Bronchial epithelial cell (primary cell): ENCODE results near the gene FAM53A. TPM values are rescaled to one million over a fixed set of nuclear protein-coding genes. Genes with fewer than 3 reads are reported as not detected.

ENCODE experiments used
- DNase-seq: peaks from one replicate; pipeline ENCODE4 v3.0.0-alpha.2; 2010; ENCODE audit warnings: low read depth
- FAIRE-seq: peaks from 2 replicates; lab custom pipeline; 2011; peaks lifted over from hg19 to GRCh38; lab: Jason Lieb, UNC
- H3K27me3 ChIP-seq: 2 replicates; pipeline ENCODE4 v1.5.1; 2011; ENCODE audit warnings: low read length; ENCODE audit not compliant: control insufficient read depth, insufficient read depth
- H3K36me3 ChIP-seq: 2 replicates; pipeline ENCODE4 v1.5.1; 2011; ENCODE audit warnings: low read length; ENCODE audit not compliant: control insufficient read depth, insufficient read depth
- H3K4me3 ChIP-seq: 2 replicates; pipeline ENCODE4 v1.5.1; 2011; ENCODE audit warnings: mild to moderate bottlenecking, low read depth, low read length, control low read depth
- CTCF ChIP-seq: IDR thresholded peaks from 2 replicates; pipeline ENCODE4 v1.5.1; 2011; ENCODE audit warnings: mild to moderate bottlenecking, moderate library complexity, low read length, control low read depth, inconsistent platforms; ENCODE audit not compliant: insufficient read depth, severe bottlenecking
- total RNA-seq: library from RNA; depleted of rRNA; stranded (reverse); fragments of >200 nt; gene quantifications from 2 replicates; pipeline ENCODE4 v1.2.1, GENCODE V29; 2014

FAM53A gene
- total RNA-seq, 1 donor from 2014 or later: 0.79 TPM

- H3K36me3 ChIP-seq: no peaks in the 10 kb centered on the region
- H3K27me3 ChIP-seq: no peaks in the 10 kb centered on the region
- FAIRE-seq (no peak), DNase-seq (no peak)
- H3K4me3 ChIP-seq: no peak overlapping the region
- no peak for TF ChIP-seq CTCF
These were observed 68.1 kb downstream of the FAM53A start for GRCh38 chr4:1615786-1616556.

DNA sequence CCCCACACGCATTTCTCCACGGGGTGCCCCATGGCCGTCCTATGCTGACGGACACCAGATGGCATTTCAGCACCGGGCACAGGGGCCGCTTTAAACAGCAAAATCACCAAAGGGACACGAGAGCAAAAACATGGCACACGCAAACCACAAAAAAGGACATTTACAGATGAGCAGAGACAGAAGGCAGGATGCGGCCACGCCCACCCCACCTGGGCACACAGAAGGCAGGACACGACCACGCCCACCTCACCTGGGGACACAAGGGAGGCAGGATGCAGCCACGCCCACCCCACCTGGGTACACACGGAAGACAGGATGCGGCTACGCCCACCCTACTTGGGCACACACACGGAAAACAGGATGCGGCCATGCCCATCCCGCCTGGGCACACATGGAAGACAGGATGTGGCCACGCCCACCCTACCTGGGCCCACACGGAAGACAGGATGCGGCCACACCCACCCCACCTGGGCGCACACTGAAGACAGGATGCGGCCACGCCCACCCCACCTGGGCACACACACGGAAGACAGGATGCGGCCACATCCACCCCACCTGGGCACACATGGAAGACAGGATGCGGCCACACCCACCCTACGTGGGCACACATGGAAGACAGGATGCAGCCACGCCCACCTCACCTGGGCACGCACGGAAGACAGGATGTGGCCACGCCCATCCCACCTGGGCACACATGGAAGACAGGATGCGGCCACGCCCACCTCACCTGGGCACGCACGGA lies 69.1 kb downstream of the FAM53A start:
- no peak for TF ChIP-seq CTCF
- Histone ChIP-seq H3K36me3 (no peaks in the 10 kb centered on the region), H3K27me3 (no peaks in the 10 kb centered on the region), H3K4me3 (no peak overlapping the region)
- FAIRE-seq (peak; percentile 73), DNase-seq (peak; percentile 2)

DNA sequence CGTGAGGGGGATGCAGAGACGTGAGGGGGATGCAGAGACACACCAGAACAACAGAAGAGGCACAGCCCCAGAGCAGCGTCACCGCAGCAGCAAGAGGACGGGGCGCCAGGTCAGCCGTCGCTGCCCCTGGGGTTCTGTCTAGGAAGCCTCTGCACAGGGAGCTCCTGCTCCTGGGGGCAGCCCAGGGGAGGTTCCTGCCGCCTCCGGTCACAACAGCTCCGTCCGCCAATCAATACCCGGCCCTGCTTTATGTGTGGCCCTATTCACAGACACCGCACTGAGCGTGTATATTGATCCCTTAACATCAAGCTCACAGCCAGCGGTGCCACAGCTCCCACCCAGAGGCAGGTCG lies 69.6 kb downstream of the FAM53A start:
- Histone ChIP-seq H3K4me3 (no peak overlapping the region), H3K27me3 (no peaks in the 10 kb centered on the region), H3K36me3 (no peaks in the 10 kb centered on the region)
- DNase-seq: no peak
- TF ChIP-seq CTCF: no peak
- FAIRE-seq: no peak

- DNase-seq: no peak
- Histone ChIP-seq H3K4me3 (no peak overlapping the region), H3K36me3 (no peaks in the 10 kb centered on the region), H3K27me3 (no peaks in the 10 kb centered on the region)
- no peak for TF ChIP-seq CTCF
- FAIRE-seq: no peak
These were observed 70.1 kb downstream of the FAM53A start for GRCh38 chr4:1614049-1614448.

- FAIRE-seq: no peak
- H3K36me3 ChIP-seq: no peaks in the 10 kb centered on the region
- H3K27me3 ChIP-seq: no peaks in the 10 kb centered on the region
- no peak overlapping the region for H3K4me3 ChIP-seq
- no peak for TF ChIP-seq CTCF
- no peak for DNase-seq
These were observed 71.0 kb downstream of the FAM53A start for GRCh38 chr4:1613099-1613495.
